Testis (tissue), 2 donors: Measurements from ENCODE around the gene PARVB.

ENCODE experiments used
- CTCF ChIP-seq, 3 experiments: fragments of 450-650 bp in 2 of 3; fragments of 200-600 bp in 1 of 3; sonication (generic) in 1 of 3; IDR thresholded peaks; one replicate each; pipeline ENCODE4 v1.5.1; 2016 to 2019; ENCODE audit warnings: antibody characterized with exemption in 3 of 3, mild to moderate bottlenecking in 2 of 3, moderate library complexity in 1 of 3
- POLR2A ChIP-seq: fragments of 450-650 bp; IDR thresholded peaks from one replicate; pipeline ENCODE4 v1.6.1; 2017; ENCODE audit warnings: antibody characterized with exemption, mild to moderate bottlenecking, moderate library complexity

GRCh38 chr22:44147008-44147645 lies 123.0 kb downstream of the PARVB start:
- no peak for TF ChIP-seq CTCF (IDR thresholded peaks at IDR 0.05)
- TF ChIP-seq POLR2A, result no peak
